PC-3 (cell line): ENCODE data around the gene CFLAR. TPM values are rescaled to one million over a fixed set of nuclear protein-coding genes. Genes with fewer than 3 reads are reported as not detected.

Experiments
- ATAC-seq: fragments of 200-7000 bp; cut with Tn5 transposase; 2 replicates; pipeline ENCODE4 v1.9.1; 2020; ENCODE audit warnings: mild to moderate bottlenecking, moderate library complexity
- BruUV-seq: library from RNA; stranded (reverse); fragments of 400-500 nt; replicated peaks from 2 replicates; lab custom pipeline; 2021; lab: Mats Ljungman, UMichigan
- CTCF ChIA-PET: fragments of 300-600 bp; sonication (Branson Sonifier 250); formaldehyde crosslinking; loops from one replicate; lab custom pipeline; 2022; ENCODE audit warnings: antibody characterized with exemption; lab: Charles Lee
- POLR2A ChIA-PET: fragments of 300-600 bp; sonication (Branson Sonifier 250); formaldehyde crosslinking; loops from one replicate; lab custom pipeline; 2022; ENCODE audit warnings: antibody characterized with exemption; ENCODE audit not compliant: unreplicated experiment; lab: Charles Lee
- DNase-seq: peaks from one replicate; pipeline ENCODE4 v3.0.0-alpha.2; 2015
- H2AFZ ChIP-seq: fragments of 300-600 bp; sonication (generic); 2 replicates; pipeline ENCODE4 v1.6.0; 2016; ENCODE audit warnings: antibody characterized with exemption, low read length
- H3F3A ChIP-seq: fragments of 300-600 bp; sonication (generic); one replicate; pipeline ENCODE4 v1.6.0; 2017; ENCODE audit warnings: antibody characterized with exemption, low read length, control low read depth, mild to moderate bottlenecking; ENCODE audit not compliant: unreplicated experiment
- H3K27ac ChIP-seq: fragments of 300-600 bp; sonication (generic); 2 replicates; pipeline ENCODE4 v1.5.1; 2016; ENCODE audit warnings: mild to moderate bottlenecking, low read length
- H3K27me3 ChIP-seq: fragments of 300-600 bp; sonication (generic); 2 replicates; pipeline ENCODE4 v1.6.1; 2016; ENCODE audit warnings: low read length, mixed read lengths
- H3K36me3 ChIP-seq: fragments of 300-600 bp; sonication (generic); 2 replicates; pipeline ENCODE4 v1.6.1; 2016; ENCODE audit warnings: low read depth, mixed run types, low read length, mixed read lengths
- H3K4me1 ChIP-seq: fragments of 300-600 bp; sonication (generic); 2 replicates; pipeline ENCODE4 v1.5.1; 2016; ENCODE audit warnings: low read length; ENCODE audit not compliant: insufficient read depth
- H3K4me2 ChIP-seq: fragments of 300-600 bp; sonication (generic); 2 replicates; pipeline ENCODE4 v1.6.0; 2016; ENCODE audit warnings: low read length
- H3K4me3 ChIP-seq: fragments of 300-600 bp; sonication (generic); 2 replicates; pipeline ENCODE4 v1.5.1; 2016; ENCODE audit warnings: mild to moderate bottlenecking, low read length, mixed read lengths
- H3K79me2 ChIP-seq: fragments of 300-600 bp; sonication (generic); 2 replicates; pipeline ENCODE4 v1.6.1; 2017; ENCODE audit warnings: low read length, mixed read lengths
- H3K9ac ChIP-seq: fragments of 300-600 bp; sonication (generic); 2 replicates; pipeline ENCODE4 v1.6.0; 2016; ENCODE audit warnings: mild to moderate bottlenecking, low read length
- H3K9me2 ChIP-seq: fragments of 300-600 bp; sonication (generic); replicated peaks from 2 replicates; pipeline ENCODE4 v1.6.1; 2016; ENCODE audit warnings: mixed run types, low read length, mixed read lengths
- H3K9me3 ChIP-seq: fragments of 300-600 bp; sonication (generic); 2 replicates; pipeline ENCODE4 v1.6.1; 2016; ENCODE audit warnings: low read length, mixed read lengths
- H4K20me1 ChIP-seq: fragments of 300-600 bp; sonication (generic); 2 replicates; pipeline ENCODE4 v1.6.1; 2016; ENCODE audit warnings: low read length, mixed read lengths
- CTCF ChIP-seq: fragments of 300-600 bp; sonication (generic); conservative IDR thresholded peaks from 2 replicates; pipeline ENCODE4 v1.5.1; 2017; ENCODE audit warnings: antibody characterized with exemption, low read depth, mild to moderate bottlenecking, low read length
- EZH2 ChIP-seq: fragments of 300-600 bp; sonication (generic); IDR thresholded peaks from one replicate; pipeline ENCODE4 v1.6.1; 2017; ENCODE audit warnings: antibody characterized with exemption, mild to moderate bottlenecking, low read length; ENCODE audit not compliant: unreplicated experiment
- EZH2phosphoT487 ChIP-seq: fragments of 300-600 bp; sonication (generic); IDR thresholded peaks from 2 replicates; pipeline ENCODE4 v1.6.1; 2018; ENCODE audit warnings: mild to moderate bottlenecking, antibody characterized with exemption, low read length, borderline replicate concordance
- intact Hi-C: fragments of 100-400 bp; cut with micrococcal nuclease; formaldehyde crosslinking; loops from 2 replicates; pipeline ENCODE4 v1.9.0; 2023
- total RNA-seq: library from RNA; depleted of rRNA; stranded (reverse); fragments of >200 nt; gene quantifications from 2 replicates; pipeline ENCODE4 v1.2.3, GENCODE V29; 2014

Gene CFLAR
- total RNA-seq, 1 experiment from 2014 or later: 33.5 TPM

- TF ChIP-seq CTCF: no peak
- no peak for TF ChIP-seq EZH2
- TF ChIP-seq EZH2phosphoT487: no peak
- no peak overlapping the region for H2AFZ ChIP-seq
- H3K79me2 ChIP-seq: peaks cover 87% of the 10 kb centered on the region
- ATAC-seq: no peak
- H4K20me1 ChIP-seq: no peaks in the 10 kb centered on the region
- H3K4me1 ChIP-seq: peaks cover 27% of the 10 kb centered on the region
- ChIA-PET CTCF (no interaction called here), POLR2A (no interaction called here)
- no TSS peak for BruUV-seq
- no peak for DNase-seq
- intact Hi-C loops: no loop called here
- no peaks in the 10 kb centered on the region for H3F3A ChIP-seq
- no peaks in the 10 kb centered on the region for H3K9me2 ChIP-seq
- no peak overlapping the region for H3K4me2 ChIP-seq
- H3K9ac ChIP-seq: no peak overlapping the region
- H3K36me3 ChIP-seq: peaks cover 5% of the 10 kb centered on the region; the same call in 1 of the 2 replicates
- H3K4me3 ChIP-seq: no peak overlapping the region
- H3K27ac ChIP-seq: no peak overlapping the region
- H3K27me3 ChIP-seq: no peaks in the 10 kb centered on the region
- H3K9me3 ChIP-seq: no peaks in the 10 kb centered on the region
Observed at GRCh38 chr2:201128033-201128432, 12.1 kb downstream of the CFLAR start.

- Histone ChIP-seq H3K36me3 (peaks cover 8% of the 10 kb centered on the region; the same call in 1 of the 2 replicates), H3K4me1 (peaks cover 27% of the 10 kb centered on the region), H3K9ac (peak overlapping the region; percentile 11), H3K4me3 (no peak overlapping the region), H4K20me1 (no peaks in the 10 kb centered on the region), H3K27ac (peak overlapping the region; percentile 64), H3F3A (no peaks in the 10 kb centered on the region), H3K9me3 (no peaks in the 10 kb centered on the region), H2AFZ (no peak overlapping the region), H3K4me2 (peak overlapping the region; percentile 23), H3K27me3 (no peaks in the 10 kb centered on the region), H3K9me2 (no peaks in the 10 kb centered on the region), H3K79me2 (peaks cover 81% of the 10 kb centered on the region)
- CTCF ChIA-PET: no interaction called here
- ATAC-seq: peak; percentile 19; the same call in 1 of the 2 replicates
- intact Hi-C loops: no loop called here
- DNase-seq: peak; percentile 48
- no TSS peak for BruUV-seq
- no peak for TF ChIP-seq EZH2
- TF ChIP-seq CTCF: no peak
- TF ChIP-seq EZH2phosphoT487: no peak
- POLR2A ChIA-PET: no interaction called here
Observed at GRCh38 chr2:201128933-201129505, 13.1 kb downstream of the CFLAR start.

- peak overlapping the region; percentile 65 for H3K4me2 ChIP-seq
Observed at GRCh38 chr2:201130524-201131186, 14.7 kb downstream of the CFLAR start.

More at GRCh38 chr2:201130524-201131186, 14.7 kb downstream of the CFLAR start:
- no peaks in the 10 kb centered on the region for H3K9me3 ChIP-seq
- H3K27me3 ChIP-seq: no peaks in the 10 kb centered on the region
- no peak overlapping the region for H3K4me3 ChIP-seq
- no peaks in the 10 kb centered on the region for H3K9me2 ChIP-seq
- H3F3A ChIP-seq: no peaks in the 10 kb centered on the region
- peaks cover 27% of the 10 kb centered on the region for H3K4me1 ChIP-seq
- no peak overlapping the region for H2AFZ ChIP-seq
- no peaks in the 10 kb centered on the region for H4K20me1 ChIP-seq
- intact Hi-C loops: loop anchor here (2.0 kb wide), 1 partner anchor 18 kb away; no protein-coding TSS in a partner anchor
- no peak overlapping the region for H3K9ac ChIP-seq
- ChIA-PET CTCF (no interaction called here), POLR2A (interaction anchor here (1.1 kb wide), 1 partner anchor 13 kb away, joined by 4 read pairs; no protein-coding TSS in a partner anchor)
- DNase-seq (peak; percentile 88), ATAC-seq (peak; percentile 97)
- TF ChIP-seq CTCF (no peak), EZH2phosphoT487 (no peak), EZH2 (no peak)
- peak overlapping the region; percentile 79 for H3K27ac ChIP-seq
- H3K36me3 ChIP-seq: peaks cover 13% of the 10 kb centered on the region
- H3K79me2 ChIP-seq: peaks cover 65% of the 10 kb centered on the region
- BruUV-seq: no TSS peak
